Karpas-422 (cell line): ENCODE results near the gene RIMKLB. TPM values are rescaled to one million over a fixed set of nuclear protein-coding genes. Genes with fewer than 3 reads are reported as not detected.
"Not testable (repeated sequence)": the region's sequence is repeated elsewhere in the genome, so short reads cannot be mapped to it uniquely, and the experiment has no call there.

Experiments used
- DNase-seq: peaks from one replicate; pipeline ENCODE4 v3.0.0-alpha.2; 2015
- H2AFZ ChIP-seq: fragments of 200-600 bp; sonication (generic); 2 replicates; pipeline ENCODE4 v1.6.1; 2014; ENCODE audit warnings: antibody characterized with exemption, low read length, mixed read lengths
- H3K27ac ChIP-seq: fragments of 200-600 bp; sonication (generic); 2 replicates; pipeline ENCODE4 v1.5.1; 2014; ENCODE audit warnings: mild to moderate bottlenecking, low read length, moderate library complexity
- H3K27me3 ChIP-seq: fragments of 200-600 bp; sonication (generic); 2 replicates; pipeline ENCODE4 v1.6.1; 2014; ENCODE audit warnings: low read length, mixed read lengths
- H3K36me3 ChIP-seq: fragments of 200-600 bp; sonication (generic); 2 replicates; pipeline ENCODE4 v1.6.1; 2014; ENCODE audit warnings: low read length, mixed read lengths; ENCODE audit not compliant: insufficient read depth
- H3K4me1 ChIP-seq: fragments of 200-600 bp; sonication (generic); 2 replicates; pipeline ENCODE4 v1.6.1; 2014; ENCODE audit warnings: mild to moderate bottlenecking, low read length, mixed read lengths
- H3K4me2 ChIP-seq: fragments of 200-600 bp; sonication (generic); 2 replicates; pipeline ENCODE4 v1.6.1; 2014; ENCODE audit warnings: low read length, low read depth, mild to moderate bottlenecking; ENCODE audit not compliant: poor library complexity, severe bottlenecking
- H3K4me3 ChIP-seq: fragments of 200-600 bp; sonication (generic); 2 replicates; pipeline ENCODE4 v1.5.1; 2014; ENCODE audit warnings: mild to moderate bottlenecking, antibody characterized with exemption, low read length, mixed read lengths
- H3K79me2 ChIP-seq: fragments of 200-600 bp; sonication (generic); 2 replicates; pipeline ENCODE4 v1.6.1; 2014; ENCODE audit warnings: mild to moderate bottlenecking, low read length, mixed read lengths
- H3K9ac ChIP-seq: fragments of 200-600 bp; sonication (generic); 2 replicates; pipeline ENCODE4 v1.6.0; 2014; ENCODE audit warnings: low read length
- H3K9me2 ChIP-seq: fragments of 200-600 bp; sonication (generic), shearing (Covaris generic); replicated peaks from 2 replicates; pipeline ENCODE4 v1.6.0; 2014; ENCODE audit warnings: mild to moderate bottlenecking, low read length, moderate library complexity; ENCODE audit not compliant: insufficient read depth
- H3K9me3 ChIP-seq: fragments of 300-700, 200-600 bp; sonication (generic); 2 replicates; pipeline ENCODE4 v1.6.1; 2014; ENCODE audit warnings: low read length, mixed read lengths
- H4K20me1 ChIP-seq: fragments of 200-600 bp; sonication (generic); 2 replicates; pipeline ENCODE4 v1.6.1; 2014; ENCODE audit warnings: mild to moderate bottlenecking, antibody characterized with exemption, low read length, low read depth; ENCODE audit not compliant: insufficient read depth
- total RNA-seq: library from RNA; depleted of rRNA; stranded (reverse); fragments of >200 nt; shearing (Covaris generic); gene quantifications from 2 replicates; pipeline ENCODE4 v1.2.3, GENCODE V29; 2014; ENCODE audit warnings: low replicate concordance

Gene RIMKLB
- total RNA-seq, 1 experiment from 2014 or later = 0.89 TPM

DNA sequence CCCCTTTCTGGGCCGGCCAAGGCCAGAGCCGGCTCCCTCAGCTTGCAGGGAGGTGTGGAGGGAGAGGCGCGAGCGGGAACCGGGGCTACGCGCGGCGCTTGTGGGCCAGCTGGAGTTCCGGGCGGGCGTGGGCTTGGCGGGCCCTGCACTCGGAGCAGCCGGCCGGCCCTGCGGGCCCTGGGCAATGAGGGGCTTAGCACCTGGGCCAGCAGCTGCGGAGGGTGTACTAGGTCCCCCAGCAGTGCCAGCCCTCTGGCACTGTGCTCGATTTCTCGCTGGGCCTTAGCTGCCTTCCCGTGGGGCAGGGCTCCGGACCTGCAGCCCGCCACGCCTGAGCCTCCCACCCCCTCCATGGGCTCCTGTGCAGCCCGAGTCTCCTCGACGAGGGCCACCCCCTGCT lies 89.4 kb downstream of the RIMKLB start:
- H3K27ac ChIP-seq, H3K36me3 ChIP-seq, H3K9me2 ChIP-seq, H2AFZ ChIP-seq, H3K9me3 ChIP-seq, H3K9ac ChIP-seq, H3K4me1 ChIP-seq, H3K79me2 ChIP-seq, H3K4me3 ChIP-seq, H4K20me1 ChIP-seq, DNase-seq, H3K4me2 ChIP-seq, H3K27me3 ChIP-seq: not testable (repeated sequence)

DNA sequence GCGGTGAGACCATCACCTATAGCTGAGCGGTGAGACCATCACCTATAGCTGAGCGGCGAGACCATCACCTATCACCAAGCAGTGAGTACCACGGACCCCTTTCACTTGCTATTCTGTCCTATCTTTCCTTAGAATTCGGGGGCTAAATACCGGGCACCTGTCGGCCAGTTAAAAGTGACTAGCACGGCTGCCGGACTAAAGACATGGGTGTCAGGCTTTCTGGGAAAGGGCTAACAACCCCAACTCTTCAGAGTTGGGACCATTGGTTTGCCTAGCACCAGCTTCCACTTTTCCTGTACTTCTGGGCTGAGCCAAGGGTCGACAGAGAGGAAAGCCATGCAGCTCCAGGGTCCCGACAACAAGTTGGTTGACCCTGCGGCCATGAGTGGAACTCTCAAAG lies 90.9 kb downstream of the RIMKLB start:
- H3K79me2 ChIP-seq, DNase-seq, H3K4me3 ChIP-seq, H3K9me3 ChIP-seq, H4K20me1 ChIP-seq, H3K27me3 ChIP-seq, H3K9ac ChIP-seq, H3K4me2 ChIP-seq, H3K36me3 ChIP-seq, H3K27ac ChIP-seq, H3K9me2 ChIP-seq, H3K4me1 ChIP-seq, H2AFZ ChIP-seq: not testable (repeated sequence)

DNA sequence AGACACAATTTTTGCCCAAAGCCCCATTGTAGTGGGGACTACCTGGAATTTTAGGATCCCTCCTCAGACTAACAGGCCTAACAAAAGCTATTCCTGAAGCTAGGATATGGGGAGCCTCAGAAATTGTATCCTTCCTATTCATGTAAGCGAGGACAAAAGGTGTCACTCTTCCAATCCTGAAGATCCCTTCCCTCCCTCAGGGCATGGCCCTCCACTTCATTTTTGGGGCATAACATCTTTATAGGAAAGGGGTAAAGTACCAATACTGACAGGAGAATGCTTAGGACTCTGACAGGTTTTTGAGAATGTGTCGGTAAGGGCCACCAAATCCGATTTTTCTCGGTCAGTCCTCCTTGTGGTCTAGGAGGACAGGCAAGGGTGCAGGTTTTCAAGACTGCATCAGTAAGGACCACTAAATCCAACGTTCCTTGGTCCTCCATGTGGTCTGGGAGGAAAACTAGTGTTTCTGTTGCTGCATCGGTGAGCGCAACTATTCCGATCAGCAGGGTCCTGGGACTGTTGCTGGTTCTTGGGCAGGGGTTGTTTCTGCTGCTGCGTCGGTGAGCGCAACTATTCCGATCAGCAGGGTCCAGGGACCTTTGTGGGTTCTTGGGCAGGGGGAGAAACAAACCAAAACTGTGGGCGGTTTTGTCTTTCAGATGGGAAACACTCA lies 91.7 kb downstream of the RIMKLB start:
- H3K9ac ChIP-seq, H3K9me2 ChIP-seq, H2AFZ ChIP-seq, H4K20me1 ChIP-seq, H3K27me3 ChIP-seq, H3K79me2 ChIP-seq, H3K4me1 ChIP-seq, H3K36me3 ChIP-seq, DNase-seq, H3K4me3 ChIP-seq, H3K27ac ChIP-seq, H3K4me2 ChIP-seq, H3K9me3 ChIP-seq: not testable (repeated sequence)

DNA sequence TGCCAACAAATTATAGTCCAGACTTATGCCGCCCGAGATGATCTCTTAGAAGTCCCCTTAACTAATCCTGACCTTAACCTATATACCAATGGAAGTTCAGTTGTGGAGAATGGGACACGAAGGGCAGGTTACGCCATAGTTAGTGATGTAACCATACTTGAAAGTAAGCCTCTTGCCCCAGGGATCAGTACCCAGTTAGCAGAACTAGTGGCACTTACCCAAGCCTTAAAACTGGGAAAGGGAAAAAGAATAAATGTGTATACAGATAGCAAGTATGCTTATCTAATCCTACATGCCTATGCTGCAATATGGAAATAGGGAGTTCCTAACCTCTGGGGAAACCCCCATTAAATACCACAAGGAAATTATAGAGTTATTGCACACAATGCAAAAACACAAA lies 95.4 kb downstream of the RIMKLB start:
- H3K9me3 ChIP-seq, H3K9ac ChIP-seq, H3K4me1 ChIP-seq, H3K4me2 ChIP-seq, H3K9me2 ChIP-seq, H3K36me3 ChIP-seq, DNase-seq, H3K27ac ChIP-seq, H3K4me3 ChIP-seq, H3K27me3 ChIP-seq, H4K20me1 ChIP-seq, H3K79me2 ChIP-seq, H2AFZ ChIP-seq: not testable (repeated sequence)

DNA sequence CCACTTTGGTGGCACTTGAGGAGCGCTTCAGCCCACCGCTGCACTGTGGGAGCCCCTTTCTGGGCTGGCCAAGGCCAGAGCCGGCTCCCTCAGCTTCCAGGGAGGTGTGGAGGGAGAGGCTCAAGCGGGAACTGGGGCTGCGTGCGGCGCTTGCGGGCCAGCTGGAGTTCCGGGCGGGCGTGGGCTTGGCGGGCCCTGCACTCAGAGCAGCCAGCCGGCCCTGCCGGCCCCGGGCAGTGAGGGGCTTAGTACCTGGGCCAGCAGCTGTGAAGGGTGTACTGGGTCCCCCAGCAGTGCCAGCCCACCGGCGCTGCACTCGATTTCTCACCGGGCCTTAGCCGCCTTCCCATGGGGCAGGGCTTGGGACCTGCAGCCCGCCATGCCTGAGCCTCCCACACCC lies 96.8 kb downstream of the RIMKLB start:
- not testable (repeated sequence) for H4K20me1 ChIP-seq, H3K27ac ChIP-seq, DNase-seq, H2AFZ ChIP-seq, H3K9ac ChIP-seq, H3K27me3 ChIP-seq, H3K4me1 ChIP-seq, H3K9me3 ChIP-seq, H3K79me2 ChIP-seq, H3K4me3 ChIP-seq, H3K9me2 ChIP-seq, H3K4me2 ChIP-seq, H3K36me3 ChIP-seq

DNA sequence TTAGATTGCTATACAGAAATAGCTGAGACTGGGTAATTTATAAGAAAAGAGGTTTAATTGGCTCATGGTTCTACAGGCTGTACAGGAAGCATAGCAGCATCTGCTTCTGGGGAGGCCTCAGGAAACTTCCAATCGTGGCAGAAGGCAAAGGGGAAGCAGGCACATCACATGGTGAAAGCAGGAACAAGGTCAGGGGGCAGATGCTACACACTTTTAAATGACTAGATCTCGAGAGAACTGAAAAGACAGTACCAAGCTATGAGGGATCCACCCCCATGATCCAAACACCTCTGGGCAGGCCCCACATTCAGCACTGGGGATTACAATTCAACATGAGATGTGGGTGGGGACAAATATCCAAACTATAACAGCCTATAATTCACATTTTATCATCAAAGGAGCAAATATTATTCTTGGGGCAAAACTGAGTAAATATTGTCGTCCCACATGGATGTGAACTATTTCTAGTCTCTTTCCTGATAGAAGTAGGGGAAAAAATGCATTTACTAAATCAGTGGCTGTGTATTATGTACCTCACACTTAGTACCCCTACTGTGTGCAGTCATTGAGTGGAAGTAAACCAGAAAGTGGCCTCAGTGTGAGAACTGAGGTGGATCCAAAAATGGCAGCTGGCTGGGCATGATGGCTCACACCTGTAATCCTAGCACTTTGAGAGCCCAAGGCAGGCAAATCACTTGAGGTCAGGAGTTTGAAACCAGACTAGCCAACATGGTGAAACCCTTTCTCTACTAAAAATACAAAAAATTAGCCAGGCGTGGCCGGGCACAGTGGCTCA lies 99.2 kb downstream of the RIMKLB start:
- no peak for DNase-seq

DNA sequence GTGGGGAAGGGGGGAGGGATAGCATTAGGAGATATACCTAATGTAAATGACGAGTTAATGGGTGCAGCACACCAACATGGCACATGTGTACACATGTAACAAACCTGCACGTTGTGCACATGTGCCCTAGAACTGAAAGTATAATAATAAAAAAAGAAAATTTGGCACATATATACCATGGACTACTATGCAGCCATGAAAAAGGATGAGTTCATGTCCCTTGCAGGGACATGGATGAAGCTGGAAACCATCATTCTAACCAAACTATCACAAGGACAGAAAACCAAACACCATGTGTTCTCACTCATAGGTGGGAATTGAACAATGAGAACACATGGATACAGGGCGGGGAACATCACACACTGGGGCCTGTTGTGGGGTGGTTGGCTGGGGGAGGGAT lies 103.4 kb downstream of the RIMKLB start:
- H3K36me3 ChIP-seq, H4K20me1 ChIP-seq, H2AFZ ChIP-seq, H3K9me3 ChIP-seq, H3K9ac ChIP-seq, H3K9me2 ChIP-seq, H3K4me3 ChIP-seq, H3K27me3 ChIP-seq, H3K27ac ChIP-seq, DNase-seq, H3K79me2 ChIP-seq, H3K4me1 ChIP-seq, H3K4me2 ChIP-seq: not testable (repeated sequence)

More for the DNA sequence above, 99.2 kb downstream of the RIMKLB start:
- Histone ChIP-seq H3K4me1 (no peaks in the 10 kb centered on the region), H4K20me1 (no peaks in the 10 kb centered on the region), H3K9me3 (no peaks in the 10 kb centered on the region), H3K36me3 (no peaks in the 10 kb centered on the region), H3K4me3 (no peak overlapping the region), H3K9ac (no peak overlapping the region), H2AFZ (no peak overlapping the region), H3K79me2 (no peaks in the 10 kb centered on the region), H3K27me3 (no peaks in the 10 kb centered on the region), H3K4me2 (no peak overlapping the region), H3K9me2 (no peaks in the 10 kb centered on the region), H3K27ac (no peak overlapping the region)

DNA sequence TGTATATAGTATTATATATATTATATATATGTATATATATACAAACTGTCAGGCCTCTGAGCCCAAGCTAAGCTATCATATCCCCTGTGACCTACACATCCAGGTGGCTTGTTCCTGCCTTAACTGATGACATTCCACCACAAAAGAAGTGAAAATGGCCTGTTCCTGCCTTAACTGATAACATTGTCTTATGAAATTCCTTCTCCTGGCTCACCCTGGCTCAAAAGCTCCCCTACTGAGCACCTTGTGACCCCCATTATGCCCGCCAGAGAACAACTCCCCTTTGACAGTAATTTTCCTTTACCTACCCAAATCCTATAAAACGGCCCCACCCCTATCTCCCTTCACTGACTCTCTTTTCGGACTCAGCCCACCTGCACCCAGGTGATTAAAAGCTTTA lies 107.0 kb downstream of the RIMKLB start:
- not testable (repeated sequence) for H3K9me3 ChIP-seq, H2AFZ ChIP-seq, H4K20me1 ChIP-seq, H3K4me1 ChIP-seq, H3K79me2 ChIP-seq, H3K9me2 ChIP-seq, H3K27ac ChIP-seq, H3K9ac ChIP-seq, H3K4me2 ChIP-seq, DNase-seq, H3K36me3 ChIP-seq, H3K27me3 ChIP-seq, H3K4me3 ChIP-seq
